ENCODE measurements around the gene PLXNA3. TPM values are rescaled to one million over a fixed set of nuclear protein-coding genes. Genes with fewer than 3 reads are reported as not detected.

The PLXNA3 gene
- total RNA-seq, 2 experiments from 2014 or later = 48.9 to 53.6 TPM

DNA sequence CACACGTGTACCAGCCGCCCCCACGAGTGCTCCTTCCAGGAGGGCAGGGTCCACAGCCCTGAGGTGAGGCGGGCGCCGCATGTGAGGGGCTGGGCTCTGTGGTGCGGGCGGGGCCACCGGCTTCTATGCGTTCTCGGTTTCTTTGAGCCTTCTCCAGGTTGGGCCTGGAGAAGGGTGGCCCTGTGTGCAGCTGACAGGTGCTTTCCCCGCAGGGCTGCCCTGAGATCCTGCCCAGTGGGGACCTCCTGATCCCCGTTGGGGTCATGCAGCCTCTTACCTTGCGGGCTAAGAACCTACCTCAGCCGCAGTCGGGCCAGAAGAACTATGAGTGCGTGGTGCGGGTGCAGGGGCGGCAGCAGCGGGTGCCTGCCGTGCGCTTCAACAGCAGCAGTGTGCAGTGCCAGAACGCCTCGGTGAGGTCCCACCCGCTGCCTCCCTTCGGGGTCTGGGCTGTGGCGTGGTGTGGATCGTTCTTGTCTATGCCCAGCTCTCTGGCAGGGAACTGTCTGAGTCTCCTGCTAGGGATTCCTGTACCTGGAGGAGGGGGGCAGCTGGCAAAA is 6.8 kb downstream of the PLXNA3 start:
- H3K27ac Mint-ChIP-seq = no peak overlapping the region
- POLR2A ChIA-PET = no interaction called here
- CTCF ChIA-PET = no interaction called here

DNA sequence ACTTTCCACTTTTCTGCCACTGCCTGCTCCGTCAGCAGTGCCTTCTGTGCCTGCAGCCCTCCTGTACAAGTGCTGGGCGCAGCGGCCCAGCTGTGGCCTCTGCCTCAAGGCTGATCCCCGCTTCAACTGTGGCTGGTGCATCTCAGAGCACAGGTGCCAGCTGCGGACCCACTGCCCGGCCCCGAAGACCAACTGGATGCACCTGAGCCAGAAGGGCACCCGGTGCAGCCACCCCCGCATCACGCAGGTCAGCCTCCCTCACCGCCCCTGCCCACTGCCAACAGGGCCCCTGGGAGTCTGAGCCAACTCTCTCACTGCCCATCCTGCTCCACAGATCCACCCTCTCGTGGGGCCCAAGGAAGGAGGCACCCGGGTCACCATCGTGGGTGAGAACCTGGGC is 7.5 kb downstream of the PLXNA3 start:
- no peaks in the 10 kb centered on the region for H3K9me3 Mint-ChIP-seq (ENCODE audit: insufficient read depth)
- no peaks in the 10 kb centered on the region for H3K27me3 Mint-ChIP-seq (ENCODE audit: low read depth)
- ChIA-PET CTCF (no interaction called here), POLR2A (no interaction called here)
- H3K27ac Mint-ChIP-seq = no peak overlapping the region
- DNase-seq = no peak
- no peak overlapping the region for H3K4me3 Mint-ChIP-seq
- peaks cover 12% of the 10 kb centered on the region for H3K4me1 Mint-ChIP-seq (ENCODE audit: low read depth)
- no peak for ATAC-seq
- peaks cover 20% of the 10 kb centered on the region for H3K36me3 Mint-ChIP-seq (ENCODE audit: low read depth)

More for the DNA sequence above, 6.8 kb downstream of the PLXNA3 start:
- Mint-ChIP-seq H3K27me3 (ENCODE audit: low read depth) (no peaks in the 10 kb centered on the region), H3K36me3 (ENCODE audit: low read depth) (peaks cover 16% of the 10 kb centered on the region), H3K9me3 (ENCODE audit: insufficient read depth) (no peaks in the 10 kb centered on the region), H3K4me1 (ENCODE audit: low read depth) (peaks cover 13% of the 10 kb centered on the region), H3K4me3 (no peak overlapping the region)
- ATAC-seq (no peak), DNase-seq (no peak)

DNA sequence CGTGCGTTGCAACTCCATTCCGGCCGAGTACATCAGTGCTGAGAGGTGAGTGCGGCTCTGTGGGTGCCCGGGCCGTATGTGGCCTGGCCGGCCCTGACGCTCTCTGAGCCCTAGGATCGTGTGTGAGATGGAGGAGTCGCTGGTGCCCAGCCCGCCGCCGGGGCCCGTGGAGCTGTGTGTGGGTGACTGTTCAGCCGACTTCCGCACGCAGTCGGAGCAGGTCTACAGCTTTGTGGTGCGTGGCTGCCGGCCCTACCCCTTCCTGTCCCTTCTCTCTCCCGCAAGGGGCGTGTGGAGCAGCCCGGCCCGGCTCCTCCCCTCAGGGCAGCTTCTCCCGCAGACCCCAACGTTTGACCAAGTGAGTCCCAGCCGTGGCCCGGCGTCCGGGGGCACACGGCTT is 8.0 kb downstream of the PLXNA3 start:
- ATAC-seq (no peak), DNase-seq (no peak)
- H3K36me3 Mint-ChIP-seq (ENCODE audit: low read depth) = peaks cover 18% of the 10 kb centered on the region
- CTCF ChIA-PET = no interaction called here
- H3K27ac Mint-ChIP-seq = no peak overlapping the region
- POLR2A ChIA-PET = no interaction called here
- no peaks in the 10 kb centered on the region for H3K27me3 Mint-ChIP-seq (ENCODE audit: low read depth)
- no peaks in the 10 kb centered on the region for H3K9me3 Mint-ChIP-seq (ENCODE audit: insufficient read depth)
- H3K4me1 Mint-ChIP-seq (ENCODE audit: low read depth) = peaks cover 7% of the 10 kb centered on the region
- no peak overlapping the region for H3K4me3 Mint-ChIP-seq

GRCh38 chrX:154466907-154467306 is 8.8 kb downstream of the PLXNA3 start:
- Mint-ChIP-seq H3K27ac (no peak overlapping the region), H3K36me3 (ENCODE audit: low read depth) (peaks cover 11% of the 10 kb centered on the region), H3K27me3 (ENCODE audit: low read depth) (no peaks in the 10 kb centered on the region), H3K4me1 (ENCODE audit: low read depth) (no peaks in the 10 kb centered on the region), H3K9me3 (ENCODE audit: insufficient read depth) (no peaks in the 10 kb centered on the region), H3K4me3 (no peak overlapping the region)
- no peak for ATAC-seq
- POLR2A ChIA-PET = no interaction called here
- CTCF ChIA-PET = no interaction called here
- no peak for DNase-seq

- ChIA-PET CTCF (no interaction called here), POLR2A (interaction anchor here (0.5 kb wide), 1 partner anchor 171 kb away, joined by 3 read pairs; no protein-coding TSS in a partner anchor)
- Mint-ChIP-seq H3K27me3 (ENCODE audit: low read depth) (no peaks in the 10 kb centered on the region), H3K27ac (no peak overlapping the region), H3K4me3 (no peak overlapping the region), H3K4me1 (ENCODE audit: low read depth) (no peaks in the 10 kb centered on the region), H3K36me3 (ENCODE audit: low read depth) (peaks cover 13% of the 10 kb centered on the region), H3K9me3 (ENCODE audit: insufficient read depth) (no peaks in the 10 kb centered on the region)
- DNase-seq (no peak), ATAC-seq (no peak)
Observed at GRCh38 chrX:154467556-154467955, 9.5 kb downstream of the PLXNA3 start.

GRCh38 chrX:154468217-154468616 is 10.1 kb downstream of the PLXNA3 start:
- ChIA-PET POLR2A (interaction anchor here (0.5 kb wide), 1 partner anchor 172 kb away, joined by 3 read pairs; no protein-coding TSS in a partner anchor), CTCF (no interaction called here)
- ATAC-seq (no peak), DNase-seq (no peak)
- Mint-ChIP-seq H3K4me1 (ENCODE audit: low read depth) (no peaks in the 10 kb centered on the region), H3K36me3 (ENCODE audit: low read depth) (peaks cover 13% of the 10 kb centered on the region), H3K27ac (no peak overlapping the region), H3K27me3 (ENCODE audit: low read depth) (no peaks in the 10 kb centered on the region), H3K4me3 (no peak overlapping the region), H3K9me3 (ENCODE audit: insufficient read depth) (no peaks in the 10 kb centered on the region)

- Mint-ChIP-seq H3K9me3 (ENCODE audit: insufficient read depth) (no peaks in the 10 kb centered on the region), H3K4me1 (ENCODE audit: low read depth) (no peaks in the 10 kb centered on the region), H3K4me3 (no peak overlapping the region), H3K27me3 (ENCODE audit: low read depth) (no peaks in the 10 kb centered on the region), H3K36me3 (ENCODE audit: low read depth) (peaks cover 17% of the 10 kb centered on the region), H3K27ac (no peak overlapping the region)
- POLR2A ChIA-PET = no interaction called here
- CTCF ChIA-PET = no interaction called here
- DNase-seq (no peak), ATAC-seq (no peak)
Observed at GRCh38 chrX:154469114-154469513, 11.0 kb downstream of the PLXNA3 start.

DNA sequence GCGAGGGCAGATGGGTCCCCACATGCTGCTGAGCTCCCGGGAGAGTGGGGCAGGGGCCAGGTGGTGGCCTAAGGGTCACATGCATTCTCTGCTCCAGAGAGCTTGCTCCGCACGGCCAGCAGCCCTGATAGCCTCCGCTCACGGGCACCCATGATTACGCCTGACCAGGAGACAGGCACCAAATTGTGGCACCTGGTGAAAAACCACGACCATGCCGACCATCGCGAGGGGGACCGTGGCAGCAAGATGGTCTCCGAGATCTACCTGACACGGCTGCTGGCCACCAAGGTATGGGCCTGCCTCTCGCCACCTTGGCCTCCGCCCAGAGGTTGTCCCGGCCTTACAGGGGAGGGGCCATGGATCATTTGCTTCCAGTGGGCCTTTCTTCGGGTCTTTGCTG is 11.8 kb downstream of the PLXNA3 start:
- POLR2A ChIA-PET = no interaction called here
- peaks cover 17% of the 10 kb centered on the region for H3K36me3 Mint-ChIP-seq (ENCODE audit: low read depth)
- no peak overlapping the region for H3K4me3 Mint-ChIP-seq
- no peak for DNase-seq
- no peaks in the 10 kb centered on the region for H3K27me3 Mint-ChIP-seq (ENCODE audit: low read depth)
- no peak overlapping the region for H3K27ac Mint-ChIP-seq
- H3K4me1 Mint-ChIP-seq (ENCODE audit: low read depth) = no peaks in the 10 kb centered on the region
- CTCF ChIA-PET = no interaction called here
- no peak for ATAC-seq
- H3K9me3 Mint-ChIP-seq (ENCODE audit: insufficient read depth) = no peaks in the 10 kb centered on the region

DNA sequence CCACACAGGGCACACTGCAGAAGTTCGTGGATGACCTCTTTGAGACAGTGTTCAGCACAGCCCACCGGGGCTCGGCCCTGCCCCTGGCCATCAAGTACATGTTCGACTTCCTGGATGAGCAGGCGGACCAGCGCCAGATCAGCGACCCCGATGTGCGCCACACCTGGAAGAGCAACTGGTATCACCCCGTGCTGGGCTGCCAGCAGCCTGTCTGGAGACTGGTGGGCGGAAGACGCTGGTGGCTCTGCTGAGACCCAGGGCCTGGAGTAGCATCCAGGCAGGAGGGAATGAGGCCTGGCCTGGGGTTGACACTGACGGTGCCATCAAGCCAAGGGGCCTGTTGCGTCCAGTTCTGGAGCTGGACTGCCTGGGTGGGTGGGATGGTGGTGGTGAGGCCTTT is 12.4 kb downstream of the PLXNA3 start:
- Mint-ChIP-seq H3K27ac (no peak overlapping the region), H3K36me3 (ENCODE audit: low read depth) (peaks cover 15% of the 10 kb centered on the region), H3K4me1 (ENCODE audit: low read depth) (no peaks in the 10 kb centered on the region), H3K4me3 (no peak overlapping the region), H3K9me3 (ENCODE audit: insufficient read depth) (no peaks in the 10 kb centered on the region), H3K27me3 (ENCODE audit: low read depth) (no peaks in the 10 kb centered on the region)
- ChIA-PET POLR2A (interaction anchor here (0.6 kb wide), 1 partner anchor 570 kb away, joined by 3 read pairs; no protein-coding TSS in a partner anchor), CTCF (no interaction called here)
- DNase-seq = no peak
- no peak for ATAC-seq

DNA sequence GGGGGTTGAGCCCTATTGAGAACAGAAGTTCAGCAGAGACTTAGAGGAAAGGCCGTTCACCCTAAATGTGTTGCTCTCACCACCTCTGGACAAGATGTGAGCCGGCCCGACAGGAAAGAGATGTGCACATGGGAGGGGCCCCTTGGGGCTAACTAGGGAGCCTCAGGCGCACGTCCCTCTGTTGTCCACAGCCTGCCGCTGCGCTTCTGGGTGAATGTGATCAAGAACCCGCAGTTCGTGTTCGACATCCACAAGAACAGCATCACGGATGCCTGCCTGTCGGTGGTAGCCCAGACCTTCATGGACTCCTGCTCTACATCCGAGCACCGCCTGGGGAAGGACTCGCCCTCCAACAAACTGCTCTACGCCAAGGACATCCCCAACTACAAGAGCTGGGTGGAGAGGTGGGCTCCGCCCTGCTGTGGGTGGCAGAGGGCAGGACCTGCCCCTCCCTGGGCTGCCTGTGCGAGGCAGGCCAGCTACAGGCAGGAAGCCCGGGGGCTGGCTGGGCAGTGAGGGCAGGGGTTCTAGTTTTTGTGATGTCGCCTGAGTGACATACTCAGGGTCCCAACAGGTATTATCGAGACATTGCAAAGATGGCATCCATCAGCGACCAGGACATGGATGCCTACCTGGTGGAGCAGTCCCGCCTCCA is 13.0 kb downstream of the PLXNA3 start:
- Mint-ChIP-seq H3K36me3 (ENCODE audit: low read depth) (peaks cover 14% of the 10 kb centered on the region), H3K27ac (no peak overlapping the region), H3K4me3 (no peak overlapping the region), H3K4me1 (ENCODE audit: low read depth) (no peaks in the 10 kb centered on the region), H3K9me3 (ENCODE audit: insufficient read depth) (no peaks in the 10 kb centered on the region), H3K27me3 (ENCODE audit: low read depth) (no peaks in the 10 kb centered on the region)
- ChIA-PET CTCF (no interaction called here), POLR2A (no interaction called here)
- DNase-seq (no peak), ATAC-seq (no peak)

DNA sequence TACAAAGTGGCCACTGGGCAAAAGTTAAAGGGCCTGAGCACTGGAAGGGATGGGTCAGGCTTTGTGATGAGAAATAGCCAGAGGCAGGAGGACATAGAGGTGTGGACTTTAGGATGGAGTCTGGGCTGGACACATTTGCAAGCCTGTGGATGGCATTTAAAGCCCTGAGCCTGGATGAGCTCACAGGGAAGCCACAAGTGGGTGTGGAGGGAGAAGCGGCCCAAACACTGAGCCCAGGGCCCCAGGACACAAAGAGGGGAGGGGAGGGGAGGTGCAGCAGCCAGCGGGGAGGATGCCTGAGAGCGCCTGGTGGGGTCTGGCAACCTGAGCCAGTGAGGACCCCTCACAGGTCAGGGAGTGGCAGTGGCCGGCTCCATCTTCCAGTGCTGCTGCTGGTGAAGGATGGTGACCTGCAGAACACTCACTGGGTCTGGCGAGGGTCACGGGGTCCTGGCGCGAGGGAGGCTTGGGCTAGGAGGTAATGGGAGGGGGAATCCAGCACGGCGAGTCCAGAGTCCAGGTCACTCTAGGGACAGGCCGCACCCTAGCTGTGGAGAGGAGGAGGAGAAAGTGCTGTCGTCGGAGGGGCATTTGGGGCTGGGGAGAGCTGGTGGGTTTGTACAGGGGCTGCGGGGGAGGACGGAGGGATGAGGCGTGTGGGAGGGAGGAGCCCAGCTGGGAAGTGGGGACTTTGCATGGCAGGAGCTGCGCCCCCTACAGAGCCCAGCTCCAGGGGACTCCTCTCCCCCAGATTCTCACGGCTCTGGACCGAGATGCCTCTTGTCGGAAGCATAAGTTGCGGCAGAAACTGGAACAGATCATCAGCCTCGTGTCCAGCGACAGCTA is 14.0 kb downstream of the PLXNA3 start:
- Mint-ChIP-seq H3K27me3 (ENCODE audit: low read depth) (no peaks in the 10 kb centered on the region), H3K9me3 (ENCODE audit: insufficient read depth) (no peaks in the 10 kb centered on the region), H3K36me3 (ENCODE audit: low read depth) (peaks cover 16% of the 10 kb centered on the region), H3K4me1 (ENCODE audit: low read depth) (peaks cover 8% of the 10 kb centered on the region), H3K27ac (no peak overlapping the region), H3K4me3 (no peak overlapping the region)
- POLR2A ChIA-PET = interaction anchor here (0.7 kb wide), 1 partner anchor 115 kb away, joined by 3 read pairs; no protein-coding TSS in a partner anchor
- DNase-seq (no peak), ATAC-seq (no peak)
- CTCF ChIA-PET = no interaction called here
